Neural crest cell (in vitro differentiated cells): ENCODE data around the gene FCRL5. TPM values are rescaled to one million over a fixed set of nuclear protein-coding genes. Genes with fewer than 3 reads are reported as not detected.

Source experiments
- DNase-seq: peaks from one replicate; pipeline ENCODE4 v3.0.0; 2021; ENCODE audit warnings: low read depth, mixed read lengths, low spot score
- H3K27ac Mint-ChIP-seq: one replicate; pipeline ENCODE4 v1.8.0; 2021; ENCODE audit warnings: mild to moderate bottlenecking, mixed read lengths; ENCODE audit not compliant: unreplicated experiment
- H3K27me3 Mint-ChIP-seq: 2 replicates; pipeline ENCODE4 v1.8.0; 2021; ENCODE audit warnings: low read depth, mild to moderate bottlenecking, mixed read lengths
- H3K36me3 Mint-ChIP-seq: 2 replicates; pipeline ENCODE4 v1.8.0; 2021; ENCODE audit warnings: low read depth, mild to moderate bottlenecking, mixed read lengths
- H3K4me1 Mint-ChIP-seq: 2 replicates; pipeline ENCODE4 v1.8.0; 2021; ENCODE audit warnings: mixed read lengths
- H3K4me3 Mint-ChIP-seq: one replicate; pipeline ENCODE4 v1.8.0; 2021; ENCODE audit warnings: mild to moderate bottlenecking, mixed read lengths
- H3K9me3 Mint-ChIP-seq: 2 replicates; pipeline ENCODE4 v1.8.0; 2021; ENCODE audit warnings: mixed read lengths
- CTCF ChIP-seq: fragments of 200-600 bp; sonication (generic); conservative IDR thresholded peaks from 2 replicates; pipeline ENCODE4 v1.5.0; 2021; ENCODE audit warnings: antibody characterized with exemption, mild to moderate bottlenecking
- total RNA-seq: library from RNA; stranded (reverse); gene quantifications from 2 replicates; pipeline ENCODE4 v1.2.1, GENCODE V29; 2021

FCRL5 gene
- total RNA-seq, 1 donor from 2014 or later, result not detected

- Mint-ChIP-seq H3K27me3 (peaks cover 9% of the 10 kb centered on the region), H3K27ac (no peak overlapping the region)
These were observed 80.1 kb downstream of the FCRL5 start for GRCh38 chr1:157472056-157472701.

GRCh38 chr1:157471531-157471930 is 80.8 kb downstream of the FCRL5 start:
- peaks cover 7% of the 10 kb centered on the region for H3K27me3 Mint-ChIP-seq
- peaks cover 4% of the 10 kb centered on the region for H3K9me3 Mint-ChIP-seq
- H3K36me3 Mint-ChIP-seq, result no peaks in the 10 kb centered on the region
- H3K27ac Mint-ChIP-seq, result no peak overlapping the region
- DNase-seq, result no peak
- no peak for TF ChIP-seq CTCF
- H3K4me3 Mint-ChIP-seq, result no peak overlapping the region
- H3K4me1 Mint-ChIP-seq, result no peaks in the 10 kb centered on the region

More at GRCh38 chr1:157472056-157472701, 80.1 kb downstream of the FCRL5 start:
- no peak for TF ChIP-seq CTCF
- peaks cover 2% of the 10 kb centered on the region for H3K36me3 Mint-ChIP-seq
- H3K9me3 Mint-ChIP-seq, result peaks cover 10% of the 10 kb centered on the region
- no peak overlapping the region for H3K4me3 Mint-ChIP-seq
- no peaks in the 10 kb centered on the region for H3K4me1 Mint-ChIP-seq
- DNase-seq, result no peak

- Mint-ChIP-seq H3K4me3 (no peak overlapping the region), H3K36me3 (no peaks in the 10 kb centered on the region), H3K27ac (peak overlapping the region; percentile 43), H3K9me3 (no peaks in the 10 kb centered on the region), H3K27me3 (peaks cover 7% of the 10 kb centered on the region), H3K4me1 (no peaks in the 10 kb centered on the region)
- DNase-seq, result no peak
- TF ChIP-seq CTCF, result no peak
These were observed 82.3 kb downstream of the FCRL5 start for GRCh38 chr1:157469752-157470675.

GRCh38 chr1:157469300-157469699 is 83.0 kb downstream of the FCRL5 start:
- Mint-ChIP-seq H3K9me3 (no peaks in the 10 kb centered on the region), H3K27me3 (peaks cover 7% of the 10 kb centered on the region), H3K4me3 (no peak overlapping the region), H3K36me3 (no peaks in the 10 kb centered on the region), H3K27ac (no peak overlapping the region), H3K4me1 (no peaks in the 10 kb centered on the region)
- TF ChIP-seq CTCF, result no peak
- DNase-seq, result no peak

- no peaks in the 10 kb centered on the region for H3K36me3 Mint-ChIP-seq
- no peak for DNase-seq
- no peaks in the 10 kb centered on the region for H3K4me1 Mint-ChIP-seq
- no peak for TF ChIP-seq CTCF
- H3K27me3 Mint-ChIP-seq, result no peaks in the 10 kb centered on the region
- H3K4me3 Mint-ChIP-seq, result no peak overlapping the region
- no peaks in the 10 kb centered on the region for H3K9me3 Mint-ChIP-seq
- no peak overlapping the region for H3K27ac Mint-ChIP-seq
These were observed 86.3 kb downstream of the FCRL5 start for GRCh38 chr1:157466011-157466410.

Other genes with a start within 250 kb of the FCRL5 start
- not detected in 2 replicates for gene FCRL4, start 45.6 kb upstream of the FCRL5 start, total RNA-seq
- gene FCRL3, start 148.3 kb upstream of the FCRL5 start, total RNA-seq, result not detected in 2 replicates
- not detected in 2 replicates for gene FCRL2, start 224.6 kb upstream of the FCRL5 start, total RNA-seq